Uterus (tissue), 4 donors: ENCODE measurements around the gene RCE1. TPM values are rescaled to one million over a fixed set of nuclear protein-coding genes. Genes with fewer than 3 reads are reported as not detected.

Source experiments
- total RNA-seq, 4 donors: library from RNA; depleted of rRNA in 3 of 4; stranded (reverse); fragments of >200 nt in 3 of 4; gene quantifications; one replicate each; pipeline versions ENCODE4 v1.1.0 to v1.2.4, GENCODE V29; 2014 to 2023
- donor health status: DM: yes; HTN: yes; CAD: no.

Gene RCE1
- total RNA-seq, 4 donors from 2014 or later, result 2.3 to 19.4 (median 13.7) TPM

Other genes starting within 250 kb of the RCE1 start
- gene RBM14, start 226.8 kb upstream of the RCE1 start, total RNA-seq, result 10 to 100 TPM; 15.1 to 86.4 (median 53.2) TPM
- gene RBM4, start 204.7 kb upstream of the RCE1 start, total RNA-seq, result 100 to 1,000 TPM in 2 of 4 donors, 10 to 100 TPM in 2; 32.4 to 146 (median 94.8) TPM
- 10 to 100 TPM in 3 of 4 donors, 1 to 10 TPM in 1; 5.0 to 60.3 (median 20.1) TPM for gene RBM4B, start 165.6 kb upstream of the RCE1 start, total RNA-seq
- gene SPTBN2, start 114.2 kb upstream of the RCE1 start, total RNA-seq, result 10 to 100 TPM in 1 of 4 donors, 1 to 10 TPM in 1, under 1 TPM in 2; under 0.01 to 31.0 (median 1.6) TPM
- 10 to 100 TPM in 1 of 4 donors, 1 to 10 TPM in 3; 1.5 to 17.0 (median 5.4) TPM for gene LRFN4, start 13.6 kb downstream of the RCE1 start, total RNA-seq
- gene PC, start 114.9 kb downstream of the RCE1 start, total RNA-seq, result 10 to 100 TPM in 1 of 4 donors, 1 to 10 TPM in 3; 7.1 to 13.8 (median 8.1) TPM
- not detected for gene C11orf86, start 131.9 kb downstream of the RCE1 start, total RNA-seq
- gene SYT12, start 179.7 kb downstream of the RCE1 start, total RNA-seq, result under 1 TPM in 2 of 4 donors, not detected in 2; 0.55 to 0.61 TPM
- gene RHOD, start 213.4 kb downstream of the RCE1 start, total RNA-seq, result 10 to 100 TPM in 2 of 4 donors, 1 to 10 TPM in 2; 9.4 to 23.6 (median 10.4) TPM